Uterus (tissue), 4 donors: ENCODE results near the gene NIPAL3. TPM values are rescaled to one million over a fixed set of nuclear protein-coding genes. Genes with fewer than 3 reads are reported as not detected.

Experiments
- DNase-seq, 2 donors: peaks; one replicate each; pipeline ENCODE4 v3.0.0-alpha.2; 2019 to 2020
- H3K27ac ChIP-seq, 2 donors: fragments of 200-600 bp; sonication (generic); 1 replicate in 1 of 2; 2 replicates in 1 of 2; pipeline ENCODE4 v1.5.1; 2016 to 2018
- H3K27me3 ChIP-seq, 2 donors: fragments of 200-600 bp; sonication (generic); one replicate each; pipeline ENCODE4 v1.5.1; 2018 to 2019; ENCODE audit warnings: control low read depth in 1 of 2
- H3K36me3 ChIP-seq, 2 donors: fragments of 200-600 bp; sonication (generic); one replicate each; pipeline ENCODE4 v1.5.1; 2019; ENCODE audit warnings: control low read depth in 1 of 2
- H3K4me1 ChIP-seq, 2 donors: fragments of 200-600 bp; sonication (generic); one replicate each; pipeline ENCODE4 v1.5.1; 2018 to 2019; ENCODE audit warnings: control low read depth in 1 of 2
- H3K4me3 ChIP-seq, 2 donors: fragments of 200-600 bp; sonication (generic); 1 replicate in 1 of 2; 2 replicates in 1 of 2; pipeline ENCODE4 v1.5.1; 2018 to 2019; ENCODE audit warnings: mild to moderate bottlenecking in 1 of 2
- H3K9me3 ChIP-seq, 2 donors: fragments of 200-600 bp; sonication (generic); one replicate each; pipeline ENCODE4 v1.5.1; 2019; ENCODE audit warnings: control low read depth in 1 of 2
- CTCF ChIP-seq, 4 experiments: fragments of 200-600 bp in 2 of 4; fragments of 450-650 bp in 2 of 4; sonication (generic) in 2 of 4; IDR thresholded peaks; one replicate each; pipeline ENCODE4 v1.5.1; 2016 to 2019; ENCODE audit warnings: antibody characterized with exemption in 4 of 4, mild to moderate bottlenecking in 2 of 4, moderate library complexity in 1 of 4
- POLR2A ChIP-seq, 2 donors: fragments of 450-650 bp; IDR thresholded peaks; one replicate each; pipeline ENCODE4 v1.6.1; 2016; ENCODE audit warnings: antibody characterized with exemption in 2 of 2, mild to moderate bottlenecking in 1 of 2, moderate library complexity in 1 of 2
- intact Hi-C: fragments of 100-400 bp; cut with DNase I; formaldehyde crosslinking; loops from one replicate; pipeline ENCODE4 v1.15.1; 2023; ENCODE audit warnings: low total_unique reads
- total RNA-seq, 4 donors: library from RNA; depleted of rRNA in 3 of 4; stranded (reverse); fragments of >200 nt in 3 of 4; gene quantifications; one replicate each; pipeline versions ENCODE4 v1.1.0 to v1.2.4, GENCODE V29; 2014 to 2023
- donor health status: DM: yes; HTN: yes; CAD: no.

NIPAL3 gene
- total RNA-seq, 4 donors from 2014 or later, result 14.2 to 36.8 (median 21.5) TPM

- no peaks in the 10 kb centered on the region for H3K27me3 ChIP-seq
- H3K9me3 ChIP-seq, result no peaks in the 10 kb centered on the region
- DNase-seq, result no peak
- H3K36me3 ChIP-seq, result no peaks in the 10 kb centered on the region
- TF ChIP-seq CTCF (IDR thresholded peaks at IDR 0.05) (no peak), POLR2A (IDR thresholded peaks at IDR 0.05) (no peak)
- H3K4me1 ChIP-seq, result no peaks in the 10 kb centered on the region
- intact Hi-C loops, result no loop called here
- H3K27ac ChIP-seq, result no peak overlapping the region
- H3K4me3 ChIP-seq, result no peak overlapping the region
Measured at GRCh38 chr1:24373710-24374109, 41.9 kb upstream of the NIPAL3 start.

- Histone ChIP-seq H3K4me3 (no peak overlapping the region), H3K36me3 (no peaks in the 10 kb centered on the region), H3K27me3 (no peaks in the 10 kb centered on the region), H3K4me1 (no peaks in the 10 kb centered on the region), H3K9me3 (no peaks in the 10 kb centered on the region), H3K27ac (no peak overlapping the region)
- intact Hi-C loops, result no loop called here
- DNase-seq, result no peak
- TF ChIP-seq CTCF (IDR thresholded peaks at IDR 0.05) (no peak), POLR2A (IDR thresholded peaks at IDR 0.05) (no peak)
Measured at GRCh38 chr1:24374891-24375786, 40.5 kb upstream of the NIPAL3 start.

GRCh38 chr1:24379733-24380315 lies 35.8 kb upstream of the NIPAL3 start:
- Histone ChIP-seq H3K36me3 (no peaks in the 10 kb centered on the region), H3K9me3 (no peaks in the 10 kb centered on the region), H3K27me3 (no peaks in the 10 kb centered on the region), H3K27ac (no peak overlapping the region), H3K4me3 (no peak overlapping the region), H3K4me1 (no peaks in the 10 kb centered on the region)
- TF ChIP-seq POLR2A (IDR thresholded peaks at IDR 0.05) (no peak), CTCF (IDR thresholded peaks at IDR 0.05) (no peak)
- no peak for DNase-seq
- intact Hi-C loops, result no loop called here

GRCh38 chr1:24380508-24380907 lies 35.1 kb upstream of the NIPAL3 start:
- Histone ChIP-seq H3K36me3 (no peaks in the 10 kb centered on the region), H3K4me3 (no peak overlapping the region), H3K9me3 (no peaks in the 10 kb centered on the region), H3K27ac (no peak overlapping the region), H3K27me3 (no peaks in the 10 kb centered on the region), H3K4me1 (no peaks in the 10 kb centered on the region)
- TF ChIP-seq POLR2A (IDR thresholded peaks at IDR 0.05), result no peak
- no peak for TF ChIP-seq CTCF (IDR thresholded peaks at IDR 0.05)
- DNase-seq, result no peak
- intact Hi-C loops, result no loop called here

GRCh38 chr1:24381256-24381655 lies 34.3 kb upstream of the NIPAL3 start:
- Histone ChIP-seq H3K27me3 (no peaks in the 10 kb centered on the region), H3K9me3 (no peaks in the 10 kb centered on the region), H3K4me3 (no peak overlapping the region), H3K36me3 (no peaks in the 10 kb centered on the region), H3K4me1 (no peaks in the 10 kb centered on the region), H3K27ac (no peak overlapping the region)
- no peak for DNase-seq
- TF ChIP-seq CTCF (IDR thresholded peaks at IDR 0.05) (no peak), POLR2A (IDR thresholded peaks at IDR 0.05) (no peak)
- intact Hi-C loops, result no loop called here
